ENCODE measurements around the gene SHROOM1.

DNA sequence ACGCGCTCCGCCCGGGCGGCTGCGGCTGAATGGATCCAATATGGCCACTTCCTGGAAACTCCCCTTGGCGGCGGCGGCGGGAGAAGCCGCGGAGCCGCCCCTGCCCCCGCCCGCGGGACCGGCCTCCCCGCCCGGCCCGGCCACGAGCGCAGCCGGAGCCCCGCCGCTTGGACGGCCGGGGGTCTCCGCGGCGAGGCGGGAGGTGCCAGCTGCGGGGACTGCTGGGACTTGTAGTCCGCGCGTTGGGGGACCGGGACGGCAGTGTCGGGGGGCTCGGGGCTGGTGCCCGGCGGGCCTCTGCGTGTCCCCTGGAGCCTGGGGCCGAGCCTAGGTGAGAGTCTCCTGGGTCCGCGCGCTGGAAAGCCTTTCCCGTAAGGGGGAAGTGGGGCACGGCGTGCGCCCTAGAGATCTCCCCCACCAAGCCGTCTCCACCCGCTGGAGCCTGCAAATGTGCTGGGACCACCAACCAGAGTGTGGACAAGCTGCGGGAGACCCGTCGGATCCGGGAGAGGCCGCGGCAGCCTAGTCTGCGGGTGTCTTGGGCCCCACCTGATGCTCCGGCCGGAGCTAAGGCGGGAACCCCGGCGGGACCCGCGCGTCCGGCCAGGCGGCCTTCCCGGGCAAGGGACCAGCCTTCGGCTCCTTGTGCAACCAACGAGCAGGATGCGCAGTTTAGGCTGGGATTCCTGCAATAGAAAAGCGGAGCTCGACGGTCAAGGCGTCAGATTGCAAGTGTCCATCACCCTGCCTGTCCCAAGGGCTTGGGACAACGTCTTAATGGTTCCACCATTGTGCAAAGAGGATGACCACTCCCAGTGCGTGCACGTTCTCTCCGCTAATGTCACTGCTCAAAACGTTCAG lies 53.0 kb downstream of the SHROOM1 start, which contains the start of gene SEPTIN8:
- no peak for TF ChIP-seq CTCF (IDR thresholded peaks at IDR 0.05)
- TF ChIP-seq EZH2 (IDR thresholded peaks at IDR 0.05; ENCODE audit: borderline replicate concordance, insufficient read depth, low read depth, low read length, poor library complexity, severe bottlenecking): no peak

All from B cell (primary cell).